Measurements from ENCODE around the gene MGAT3. TPM values are rescaled to one million over a fixed set of nuclear protein-coding genes. Genes with fewer than 3 reads are reported as not detected.
A peak's percentile ranks its signal among the peaks of the same experiment; 100 is the strongest.

MGAT3 gene
- total and polyA plus RNA-seq, 2 of the 13 experiments (the other 11 are each of a cell fraction or from before 2014, with no cell fraction given): 0.11 to 0.15 TPM

DNA sequence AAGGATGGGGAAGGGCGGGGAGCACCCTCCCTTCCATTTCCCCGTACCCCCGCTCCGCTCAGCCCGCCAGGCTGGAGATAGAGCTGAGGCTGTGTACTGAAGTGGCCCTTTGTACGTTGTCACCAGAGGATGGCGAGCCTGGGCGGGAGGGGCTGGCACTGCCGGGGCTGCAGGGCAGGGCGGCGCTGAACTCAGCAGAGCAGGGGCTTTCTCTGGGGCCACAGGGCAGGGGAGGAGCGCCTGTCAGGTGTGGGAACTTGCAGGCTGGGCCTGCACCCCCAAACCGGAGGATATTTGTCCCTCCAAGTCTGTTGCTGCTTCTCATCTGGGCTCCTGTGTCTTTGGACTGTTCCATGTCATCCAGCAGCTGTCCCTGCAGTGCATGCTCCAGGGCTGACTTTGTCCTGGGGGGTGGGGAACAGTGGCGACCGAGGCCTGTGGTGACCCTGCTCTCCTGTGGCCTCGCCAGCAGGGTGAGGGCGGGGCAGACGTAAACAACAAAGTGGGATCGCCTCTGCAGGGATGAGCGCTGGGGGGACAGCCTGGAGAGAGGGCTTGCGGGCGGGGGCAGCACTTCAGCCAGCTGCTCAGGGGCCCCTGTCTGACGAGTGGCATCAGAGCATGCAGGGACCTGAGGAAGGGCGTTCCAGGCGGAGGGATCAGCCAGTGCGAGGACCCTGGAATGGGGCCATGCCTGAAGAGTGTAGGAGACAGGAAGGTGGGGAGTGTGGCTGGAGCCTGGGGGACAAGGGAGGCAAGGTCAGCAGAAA lies 13.1 kb downstream of the MGAT3 start (continued):
- TF ChIP-seq HOXA3 (CRISPR knock-in tag; IDR thresholded peaks at IDR 0.05) (peak; percentile 60; the same call in 1 of the 2 replicates), XRCC5 (optimal IDR thresholded peaks at IDR 0.05; ENCODE audit: low read length) (peak; percentile 48), ZSCAN25 (CRISPR knock-in tag; IDR thresholded peaks at IDR 0.05) (peak; percentile 88; the same call in 1 of the 2 replicates), SOX6 (IDR thresholded peaks at IDR 0.05) (no peak), SOX6 (CRISPR knock-in tag; IDR thresholded peaks at IDR 0.05) (peak; percentile 72), ZNF891 (CRISPR knock-in tag; IDR thresholded peaks at IDR 0.05) (no peak), NFIB (CRISPR knock-in tag; IDR thresholded peaks at IDR 0.05; ENCODE audit: borderline replicate concordance) (no peak), RXRB (CRISPR knock-in tag; IDR thresholded peaks at IDR 0.05; ENCODE audit: borderline replicate concordance) (peak; percentile 79), KMT2B (CRISPR knock-in tag; IDR thresholded peaks at IDR 0.05) (no peak), EP300 (IDR thresholded peaks at IDR 0.05; ENCODE audit: low read depth in 2 of 2, low read length in 2 of 2) (peak in 1 of 2 experiments; percentile 38; a peak in 2 of 4 replicates), EP300 (CRISPR knock-in tag; IDR thresholded peaks at IDR 0.05; ENCODE audit: borderline replicate concordance) (no peak; the same call in 1 of the 2 replicates), ZNF33A (CRISPR knock-in tag; IDR thresholded peaks at IDR 0.05; ENCODE audit: borderline replicate concordance) (no peak)
- TF ChIP-seq, protein P1, sequence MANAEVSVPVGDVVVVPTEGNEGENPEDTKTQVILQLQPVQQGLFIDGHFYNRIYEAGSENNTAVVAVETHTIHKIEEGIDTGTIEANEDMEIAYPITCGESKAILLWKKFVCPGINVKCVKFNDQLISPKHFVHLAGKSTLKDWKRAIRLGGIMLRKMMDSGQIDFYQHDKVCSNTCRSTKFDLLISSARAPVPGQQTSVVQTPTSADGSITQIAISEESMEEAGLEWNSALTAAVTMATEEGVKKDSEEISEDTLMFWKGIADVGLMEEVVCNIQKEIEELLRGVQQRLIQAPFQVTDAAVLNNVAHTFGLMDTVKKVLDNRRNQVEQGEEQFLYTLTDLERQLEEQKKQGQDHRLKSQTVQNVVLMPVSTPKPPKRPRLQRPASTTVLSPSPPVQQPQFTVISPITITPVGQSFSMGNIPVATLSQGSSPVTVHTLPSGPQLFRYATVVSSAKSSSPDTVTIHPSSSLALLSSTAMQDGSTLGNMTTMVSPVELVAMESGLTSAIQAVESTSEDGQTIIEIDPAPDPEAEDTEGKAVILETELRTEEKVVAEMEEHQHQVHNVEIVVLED (CRISPR knock-in tag; IDR thresholded peaks at IDR 0.05; ENCODE audit: borderline replicate concordance): peak; percentile 42; the same call in 1 of the 2 replicates
- TF ChIP-seq, protein P2, sequence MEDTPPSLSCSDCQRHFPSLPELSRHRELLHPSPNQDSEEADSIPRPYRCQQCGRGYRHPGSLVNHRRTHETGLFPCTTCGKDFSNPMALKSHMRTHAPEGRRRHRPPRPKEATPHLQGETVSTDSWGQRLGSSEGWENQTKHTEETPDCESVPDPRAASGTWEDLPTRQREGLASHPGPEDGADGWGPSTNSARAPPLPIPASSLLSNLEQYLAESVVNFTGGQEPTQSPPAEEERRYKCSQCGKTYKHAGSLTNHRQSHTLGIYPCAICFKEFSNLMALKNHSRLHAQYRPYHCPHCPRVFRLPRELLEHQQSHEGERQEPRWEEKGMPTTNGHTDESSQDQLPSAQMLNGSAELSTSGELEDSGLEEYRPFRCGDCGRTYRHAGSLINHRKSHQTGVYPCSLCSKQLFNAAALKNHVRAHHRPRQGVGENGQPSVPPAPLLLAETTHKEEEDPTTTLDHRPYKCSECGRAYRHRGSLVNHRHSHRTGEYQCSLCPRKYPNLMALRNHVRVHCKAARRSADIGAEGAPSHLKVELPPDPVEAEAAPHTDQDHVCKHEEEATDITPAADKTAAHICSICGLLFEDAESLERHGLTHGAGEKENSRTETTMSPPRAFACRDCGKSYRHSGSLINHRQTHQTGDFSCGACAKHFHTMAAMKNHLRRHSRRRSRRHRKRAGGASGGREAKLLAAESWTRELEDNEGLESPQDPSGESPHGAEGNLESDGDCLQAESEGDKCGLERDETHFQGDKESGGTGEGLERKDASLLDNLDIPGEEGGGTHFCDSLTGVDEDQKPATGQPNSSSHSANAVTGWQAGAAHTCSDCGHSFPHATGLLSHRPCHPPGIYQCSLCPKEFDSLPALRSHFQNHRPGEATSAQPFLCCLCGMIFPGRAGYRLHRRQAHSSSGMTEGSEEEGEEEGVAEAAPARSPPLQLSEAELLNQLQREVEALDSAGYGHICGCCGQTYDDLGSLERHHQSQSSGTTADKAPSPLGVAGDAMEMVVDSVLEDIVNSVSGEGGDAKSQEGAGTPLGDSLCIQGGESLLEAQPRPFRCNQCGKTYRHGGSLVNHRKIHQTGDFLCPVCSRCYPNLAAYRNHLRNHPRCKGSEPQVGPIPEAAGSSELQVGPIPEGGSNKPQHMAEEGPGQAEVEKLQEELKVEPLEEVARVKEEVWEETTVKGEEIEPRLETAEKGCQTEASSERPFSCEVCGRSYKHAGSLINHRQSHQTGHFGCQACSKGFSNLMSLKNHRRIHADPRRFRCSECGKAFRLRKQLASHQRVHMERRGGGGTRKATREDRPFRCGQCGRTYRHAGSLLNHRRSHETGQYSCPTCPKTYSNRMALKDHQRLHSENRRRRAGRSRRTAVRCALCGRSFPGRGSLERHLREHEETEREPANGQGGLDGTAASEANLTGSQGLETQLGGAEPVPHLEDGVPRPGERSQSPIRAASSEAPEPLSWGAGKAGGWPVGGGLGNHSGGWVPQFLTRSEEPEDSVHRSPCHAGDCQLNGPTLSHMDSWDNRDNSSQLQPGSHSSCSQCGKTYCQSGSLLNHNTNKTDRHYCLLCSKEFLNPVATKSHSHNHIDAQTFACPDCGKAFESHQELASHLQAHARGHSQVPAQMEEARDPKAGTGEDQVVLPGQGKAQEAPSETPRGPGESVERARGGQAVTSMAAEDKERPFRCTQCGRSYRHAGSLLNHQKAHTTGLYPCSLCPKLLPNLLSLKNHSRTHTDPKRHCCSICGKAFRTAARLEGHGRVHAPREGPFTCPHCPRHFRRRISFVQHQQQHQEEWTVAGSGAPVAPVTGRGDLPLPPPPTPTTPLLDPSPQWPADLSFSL (CRISPR knock-in tag; IDR thresholded peaks at IDR 0.05): 0 out of 2 replicates have a peak, but pooled peaks have one; percentile 56
- TF ChIP-seq, protein P3, sequence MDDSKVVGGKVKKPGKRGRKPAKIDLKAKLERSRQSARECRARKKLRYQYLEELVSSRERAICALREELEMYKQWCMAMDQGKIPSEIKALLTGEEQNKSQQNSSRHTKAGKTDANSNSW (CRISPR knock-in tag; IDR thresholded peaks at IDR 0.05; ENCODE audit: borderline replicate concordance): no peak
- TF ChIP-seq, protein P4, sequence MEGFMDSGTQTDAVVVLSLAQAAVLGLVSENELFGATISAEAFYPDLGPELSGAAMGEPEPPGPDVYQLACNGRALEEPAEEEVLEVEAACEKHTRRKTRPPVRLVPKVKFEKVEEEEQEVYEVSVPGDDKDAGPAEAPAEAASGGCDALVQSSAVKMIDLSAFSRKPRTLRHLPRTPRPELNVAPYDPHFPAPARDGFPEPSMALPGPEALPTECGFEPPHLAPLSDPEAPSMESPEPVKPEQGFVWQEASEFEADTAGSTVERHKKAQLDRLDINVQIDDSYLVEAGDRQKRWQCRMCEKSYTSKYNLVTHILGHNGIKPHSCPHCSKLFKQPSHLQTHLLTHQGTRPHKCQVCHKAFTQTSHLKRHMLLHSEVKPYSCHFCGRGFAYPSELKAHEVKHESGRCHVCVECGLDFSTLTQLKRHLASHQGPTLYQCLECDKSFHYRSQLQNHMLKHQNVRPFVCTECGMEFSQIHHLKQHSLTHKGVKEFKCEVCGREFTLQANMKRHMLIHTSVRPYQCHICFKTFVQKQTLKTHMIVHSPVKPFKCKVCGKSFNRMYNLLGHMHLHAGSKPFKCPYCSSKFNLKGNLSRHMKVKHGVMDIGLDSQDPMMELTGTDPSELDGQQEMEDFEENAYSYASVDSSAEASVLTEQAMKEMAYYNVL (CRISPR knock-in tag; IDR thresholded peaks at IDR 0.05; ENCODE audit: borderline replicate concordance): peak; percentile 57; the same call in 1 of the 2 replicates
- TF ChIP-seq, protein P5, sequence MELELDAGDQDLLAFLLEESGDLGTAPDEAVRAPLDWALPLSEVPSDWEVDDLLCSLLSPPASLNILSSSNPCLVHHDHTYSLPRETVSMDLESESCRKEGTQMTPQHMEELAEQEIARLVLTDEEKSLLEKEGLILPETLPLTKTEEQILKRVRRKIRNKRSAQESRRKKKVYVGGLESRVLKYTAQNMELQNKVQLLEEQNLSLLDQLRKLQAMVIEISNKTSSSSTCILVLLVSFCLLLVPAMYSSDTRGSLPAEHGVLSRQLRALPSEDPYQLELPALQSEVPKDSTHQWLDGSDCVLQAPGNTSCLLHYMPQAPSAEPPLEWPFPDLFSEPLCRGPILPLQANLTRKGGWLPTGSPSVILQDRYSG (CRISPR knock-in tag; IDR thresholded peaks at IDR 0.05): no peak
